GM18907 (cell line): ENCODE results near the gene GSC.

ENCODE experiments used
- ATAC-seq: cut with Tn5 transposase; IDR thresholded peaks from one replicate; pipeline ENCODE4 v1.9.1; 2021; ENCODE audit warnings: mild to moderate bottlenecking, moderate library complexity; ENCODE audit not compliant: unreplicated experiment

The GSC gene

GRCh38 chr14:94772548-94772947 lies 2.6 kb upstream of the GSC start:
- ATAC-seq = no peak

- ATAC-seq = no peak
Measured at GRCh38 chr14:94771906-94772490, 2.1 kb upstream of the GSC start.

GRCh38 chr14:94771158-94771905 lies 1.4 kb upstream of the GSC start:
- no peak for ATAC-seq

- ATAC-seq = no peak
Measured at GRCh38 chr14:94770815-94771157, 873 bp upstream of the GSC start.

GRCh38 chr14:94770251-94770749 lies 387 bp upstream of the GSC start:
- no peak for ATAC-seq

GRCh38 chr14:94768521-94769390 lies 1.2 kb downstream of the GSC start:
- ATAC-seq = no peak

- ATAC-seq = no peak
Measured at GRCh38 chr14:94768141-94768520, 1.8 kb downstream of the GSC start.

- no peak for ATAC-seq
Measured at GRCh38 chr14:94767321-94767878, 2.5 kb downstream of the GSC start.

- no peak for ATAC-seq
Measured at GRCh38 chr14:94764573-94764972, 5.3 kb downstream of the GSC start.

- ATAC-seq = no peak
Measured at GRCh38 chr14:94762431-94762830, 7.5 kb downstream of the GSC start.

GRCh38 chr14:94761997-94762377 lies 7.9 kb downstream of the GSC start:
- ATAC-seq = no peak

- ATAC-seq = no peak
Measured at GRCh38 chr14:94761348-94761996, 8.4 kb downstream of the GSC start.

- no peak for ATAC-seq
Measured at GRCh38 chr14:94756310-94756882, 13.5 kb downstream of the GSC start.

- ATAC-seq = no peak
Measured at GRCh38 chr14:94754391-94754942, 15.4 kb downstream of the GSC start.

- no peak for ATAC-seq
Measured at GRCh38 chr14:94752591-94753436, 17.1 kb downstream of the GSC start.

GRCh38 chr14:94751956-94752355 lies 18.0 kb downstream of the GSC start:
- ATAC-seq = no peak

GRCh38 chr14:94751321-94751720 lies 18.6 kb downstream of the GSC start:
- no peak for ATAC-seq

- ATAC-seq = no peak
Measured at GRCh38 chr14:94750371-94750770, 19.5 kb downstream of the GSC start.

- no peak for ATAC-seq
Measured at GRCh38 chr14:94748667-94749347, 21.1 kb downstream of the GSC start.
